H1 (cell line): ENCODE measurements around the gene HNRNPU. TPM values are rescaled to one million over a fixed set of nuclear protein-coding genes. Genes with fewer than 3 reads are reported as not detected.

Experiments used
- CTCF ChIA-PET: fragments of 300-600 bp; sonication (Branson Sonifier 250); formaldehyde crosslinking; loops from one replicate; lab custom pipeline; 2021; ENCODE audit not compliant: partially characterized antibody; lab: Charles Lee
- POLR2A ChIA-PET: fragments of 300-600 bp; sonication (Branson Sonifier 250); formaldehyde crosslinking; loops from one replicate; lab custom pipeline; 2021; ENCODE audit warnings: inconsistent platforms; ENCODE audit not compliant: partially characterized antibody; lab: Charles Lee
- DNase-seq, 2 experiments: peaks; one replicate each; pipeline versions ENCODE4 v3.0.0 to v3.0.0-alpha.2; 2010 to 2022; ENCODE audit warnings: low spot score in 2 of 2, low read depth in 1 of 2, mixed read lengths in 1 of 2
- FAIRE-seq: peaks from 2 replicates; lab custom pipeline; 2011; peaks lifted over from hg19 to GRCh38; lab: Jason Lieb, UNC
- H2AFZ ChIP-seq: 2 replicates; pipeline ENCODE4 v1.8.1; 2012; ENCODE audit warnings: low read length, inconsistent platforms
- H2AK5ac ChIP-seq: 2 replicates; pipeline ENCODE4 v1.6.1; 2013; ENCODE audit warnings: low read depth, low read length
- H2BK120ac ChIP-seq: replicated peaks from 2 replicates; pipeline ENCODE3; 2013; ENCODE audit warnings: low read depth, low read length, inconsistent platforms
- H2BK12ac ChIP-seq: 2 replicates; pipeline ENCODE4 v1.6.1; 2013; ENCODE audit warnings: low read depth, low read length
- H2BK15ac ChIP-seq: 2 replicates; pipeline ENCODE4 v1.6.1; 2013; ENCODE audit warnings: low read length
- H2BK20ac ChIP-seq: 2 replicates; pipeline ENCODE4 v1.6.1; 2013; ENCODE audit warnings: low read length
- H2BK5ac ChIP-seq: 2 replicates; pipeline ENCODE4 v1.6.1; 2013; ENCODE audit warnings: low read depth, low read length
- H3K14ac ChIP-seq: 2 replicates; pipeline ENCODE4 v1.6.1; 2013; ENCODE audit warnings: inconsistent platforms; ENCODE audit not compliant: insufficient read length
- H3K18ac ChIP-seq: 2 replicates; pipeline ENCODE4 v1.6.1; 2013; ENCODE audit warnings: low read length; ENCODE audit errors: extremely low read depth
- H3K23ac ChIP-seq: 2 replicates; pipeline ENCODE4 v1.6.1; 2013; ENCODE audit warnings: inconsistent platforms; ENCODE audit not compliant: insufficient read length
- H3K23me2 ChIP-seq: 2 replicates; pipeline ENCODE4 v1.6.1; 2013; ENCODE audit warnings: low read depth, low read length
- H3K27ac ChIP-seq: 2 replicates; pipeline ENCODE4 v1.6.1; 2011; ENCODE audit warnings: low read depth, low read length, inconsistent platforms
- H3K27me3 ChIP-seq, 4 experiments: replicated peaks in 1 of 4; 1 replicate in 1 of 4; 2 replicates in 3 of 4; pipeline versions ENCODE4 v1.6.1 to v1.8.1; 2011 to 2013; ENCODE audit warnings: low read length in 3 of 4, mild to moderate bottlenecking in 3 of 4, inconsistent platforms in 2 of 4, mixed read lengths in 2 of 4, moderate library complexity in 1 of 4; ENCODE audit not compliant: control insufficient read depth in 3 of 4, insufficient read depth in 3 of 4; ENCODE audit errors: extremely low read depth in 1 of 4
- H3K36me3 ChIP-seq, 4 experiments: 2 replicates each; pipeline versions ENCODE4 v1.6.1 to v1.8.1; 2011 to 2013; ENCODE audit warnings: mild to moderate bottlenecking in 4 of 4, low read length in 3 of 4, moderate library complexity in 2 of 4, control low read depth in 1 of 4, inconsistent platforms in 1 of 4; ENCODE audit not compliant: insufficient read depth in 4 of 4, control insufficient read depth in 2 of 4
- H3K4ac ChIP-seq: replicated peaks from 2 replicates; pipeline ENCODE3; 2013; ENCODE audit warnings: low read length, low read depth, mixed read lengths, inconsistent platforms; ENCODE audit not compliant: insufficient read length
- H3K4me1 ChIP-seq, 4 experiments: replicated peaks in 1 of 4; 1 replicate in 1 of 4; 2 replicates in 3 of 4; pipeline versions ENCODE4 v1.6.1 to v1.8.1; 2011 to 2013; ENCODE audit warnings: low read length in 3 of 4, inconsistent platforms in 2 of 4, mixed read lengths in 1 of 4; ENCODE audit not compliant: insufficient read depth in 4 of 4, control insufficient read depth in 3 of 4
- H3K4me2 ChIP-seq, 2 experiments: 2 replicates each; pipeline versions ENCODE4 v1.6.1 to v1.8.1; 2011 to 2013; ENCODE audit warnings: low read depth in 2 of 2, low read length in 2 of 2, control low read depth in 1 of 2, inconsistent platforms in 1 of 2, mild to moderate bottlenecking in 1 of 2; ENCODE audit not compliant: insufficient read depth in 1 of 2
- H3K4me3 ChIP-seq, 4 experiments: fragments of 200-600, 300-600 bp in 1 of 4; sonication (generic), shearing (Covaris generic), sonication (Bioruptor Twin) in 1 of 4; 2 replicates each; pipeline versions ENCODE4 v1.5.1 to v1.8.1; 2011 to 2016; ENCODE audit warnings: low read length in 4 of 4, low read depth in 3 of 4, control low read depth in 2 of 4, inconsistent platforms in 2 of 4, mild to moderate bottlenecking in 2 of 4, mixed read lengths in 1 of 4, moderate library complexity in 1 of 4; ENCODE audit not compliant: insufficient read depth in 2 of 4; ENCODE audit errors: extremely low read depth in 1 of 4
- H3K56ac ChIP-seq: replicated peaks from 2 replicates; pipeline ENCODE3; 2013; ENCODE audit warnings: low read depth, mild to moderate bottlenecking, mixed read lengths, low read length, inconsistent platforms; ENCODE audit not compliant: insufficient read length
- H3K79me1 ChIP-seq: 2 replicates; pipeline ENCODE4 v1.6.1; 2013; ENCODE audit warnings: low read depth, low read length, control low read depth
- H3K79me2 ChIP-seq, 2 experiments: 2 replicates each; pipeline versions ENCODE4 v1.6.1 to v1.8.1; 2012 to 2013; ENCODE audit warnings: low read length in 2 of 2, mild to moderate bottlenecking in 2 of 2, inconsistent platforms in 1 of 2; ENCODE audit not compliant: insufficient read depth in 2 of 2, control insufficient read depth in 1 of 2
- H3K9ac ChIP-seq, 4 experiments: replicated peaks in 1 of 4; 1 replicate in 1 of 4; 2 replicates in 3 of 4; pipeline versions ENCODE4 v1.6.1 to v1.8.1; 2011 to 2013; ENCODE audit warnings: low read depth in 3 of 4, low read length in 3 of 4, control low read depth in 2 of 4, mild to moderate bottlenecking in 2 of 4, moderate library complexity in 2 of 4, inconsistent platforms in 1 of 4; ENCODE audit errors: extremely low read depth in 1 of 4
- H3K9me3 ChIP-seq, 2 experiments: 2 replicates each; pipeline versions ENCODE4 v1.6.1 to v1.8.1; 2012 to 2013; ENCODE audit warnings: mild to moderate bottlenecking in 2 of 2, moderate library complexity in 2 of 2, control low read depth in 1 of 2, inconsistent platforms in 1 of 2, low read depth in 1 of 2, low read length in 1 of 2, mixed read lengths in 1 of 2; ENCODE audit not compliant: insufficient read depth in 2 of 2
- H4K20me1 ChIP-seq, 2 experiments: replicated peaks in 1 of 2; 2 replicates each; pipeline versions ENCODE3 to v1.8.1; 2011 to 2013; ENCODE audit warnings: inconsistent platforms in 2 of 2, low read length in 2 of 2, mild to moderate bottlenecking in 1 of 2; ENCODE audit not compliant: insufficient read depth in 2 of 2, control insufficient read depth in 1 of 2
- H4K5ac ChIP-seq: 2 replicates; pipeline ENCODE4 v1.6.1; 2013; ENCODE audit warnings: low read length, low read depth, mixed read lengths, inconsistent platforms; ENCODE audit not compliant: insufficient read length
- H4K8ac ChIP-seq: 2 replicates; pipeline ENCODE4 v1.8.0; 2013; ENCODE audit warnings: mild to moderate bottlenecking, moderate library complexity, low read length, inconsistent platforms; ENCODE audit not compliant: insufficient read depth; ENCODE audit errors: extremely low read depth
- H4K91ac ChIP-seq: replicated peaks from 2 replicates; pipeline ENCODE3; 2013; ENCODE audit warnings: low read length, mixed read lengths, inconsistent platforms; ENCODE audit not compliant: insufficient read length
- POLR2A ChIP-seq, 2 experiments: IDR thresholded peaks; 1 replicate in 1 of 2; 2 replicates in 1 of 2; pipeline ENCODE4 v1.6.1; 2011; ENCODE audit warnings: low read depth in 2 of 2, low read length in 2 of 2, mild to moderate bottlenecking in 2 of 2; ENCODE audit errors: control extremely low read depth in 1 of 2
- POLR2AphosphoS5 ChIP-seq: IDR thresholded peaks from 2 replicates; pipeline ENCODE4 v1.6.1; 2011; ENCODE audit warnings: low read depth, low read length
- SP4 ChIP-seq: IDR thresholded peaks from 2 replicates; pipeline ENCODE4 v1.6.1; 2012; ENCODE audit warnings: low read length, inconsistent platforms
- TAF7 ChIP-seq: optimal IDR thresholded peaks from 2 replicates; pipeline ENCODE3; 2011; ENCODE audit warnings: low read depth, mild to moderate bottlenecking, inconsistent platforms, low read length, moderate library complexity, borderline replicate concordance
- WGBS, 2 experiments: shearing (Covaris generic) in 1 of 2; methylation state at CpG; one replicate each; pipeline versions ENCODE4 v1.1.6 to v1.1.7; 2013 to 2015; ENCODE audit warnings: low lambda C conversion rate in 2 of 2, mixed read lengths in 2 of 2, inconsistent platforms in 1 of 2, low coverage in 1 of 2, missing lambda C conversion rate in 1 of 2; ENCODE audit not compliant: insufficient replicate concordance in 2 of 2, insufficient coverage in 1 of 2, insufficient read length in 1 of 2; ENCODE audit errors: extremely low coverage in 1 of 2, missing lambda C conversion rate in 1 of 2; 5-methylcytosine and 5-hydroxymethylcytosine counted together
- polyA plus RNA-seq, 7 experiments: library from polyadenylated mRNA; depleted of rRNA in 3 of 7; stranded (reverse) in 5 of 7; unstranded in 2 of 7; fragments of >200 nt in 5 of 7; fragments of 200-250 nt in 2 of 7; gene quantifications; 1 replicate in 5 of 7; 2 replicates in 1 of 7; 4 replicates in 1 of 7; pipeline versions ENCODE4 v1.2.1 to v1.2.3, GENCODE V29; 2011 to 2013; ENCODE audit warnings: missing spikeins in 2 of 7, mixed read lengths in 2 of 7
- total RNA-seq: library from RNA; stranded (reverse); fragmentation: NEBNext Ultra II Directional; extraction: Animal tissue kit (Norgen Biotek cat#: 25700); gene quantifications from 2 replicates; pipeline ENCODE4 v1.2.1, GENCODE V29; 2021
- TF ChIP-seq, protein P1 (sequence below), 3 experiments: IDR thresholded peaks; 1 replicate in 2 of 3; 2 replicates in 1 of 3; pipeline versions ENCODE4 v1.5.1 to v1.6.1; 2011; ENCODE audit warnings: low read length in 3 of 3, mild to moderate bottlenecking in 3 of 3, inconsistent platforms in 2 of 3, low read depth in 1 of 3, moderate library complexity in 1 of 3; ENCODE audit not compliant: insufficient read depth in 1 of 3; ENCODE audit errors: control extremely low read depth in 1 of 3

HNRNPU gene
- total and polyA plus RNA-seq, 2 of the 8 experiments (the other 6 are each of a cell fraction or from before 2014, with no cell fraction given) = 95.6 to 606 TPM

DNA sequence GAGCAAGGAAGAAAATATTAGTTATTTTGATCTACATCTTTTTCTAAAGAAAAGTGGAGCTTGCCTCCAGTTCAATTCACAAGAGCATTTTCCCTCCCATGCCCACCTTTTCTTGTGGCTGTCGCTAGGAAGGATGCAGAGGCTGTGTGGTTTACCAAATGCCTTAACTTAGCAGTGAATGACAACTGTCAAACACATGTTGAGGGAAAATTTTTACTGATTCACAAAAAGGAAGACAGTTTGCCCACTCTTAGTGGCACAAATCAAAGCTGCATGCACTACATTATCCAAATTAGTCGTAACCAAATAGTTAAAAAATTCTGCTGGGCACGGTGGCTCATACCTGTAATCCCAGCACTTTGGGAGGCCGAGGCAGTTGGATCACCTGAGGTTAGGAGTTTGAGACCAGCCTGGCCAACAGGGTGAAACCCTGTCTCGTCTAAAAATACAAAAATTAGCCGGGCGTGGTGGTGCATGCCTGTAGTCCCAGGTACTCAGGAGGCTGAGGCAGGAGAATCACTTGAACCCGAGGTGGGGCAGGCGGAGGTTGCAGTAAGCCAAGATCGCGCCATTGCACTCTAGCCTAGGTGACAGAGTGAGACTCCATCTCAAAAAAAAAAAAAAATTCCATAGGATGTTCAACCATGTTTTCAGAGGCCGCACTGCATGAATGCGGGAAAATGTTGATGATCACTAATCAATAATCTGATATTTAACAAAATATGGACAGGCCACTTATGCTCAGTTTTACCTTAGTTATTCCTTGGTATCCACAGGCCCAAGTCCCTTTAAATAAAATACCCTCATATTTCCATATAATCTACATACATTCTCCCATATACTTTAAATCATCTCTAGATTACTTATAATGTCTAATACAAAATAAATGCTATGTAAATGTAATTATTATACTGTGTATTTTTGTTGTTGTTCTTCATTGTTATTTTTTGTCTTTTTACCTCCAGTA lies 19.9 kb downstream of the HNRNPU start:
- Histone ChIP-seq H3K18ac (no peak overlapping the region), H2BK120ac (no peak overlapping the region), H3K14ac (no peak overlapping the region), H3K56ac (no peak overlapping the region), H4K5ac (no peak overlapping the region), H3K79me2 (peaks cover 0 to 11% of the 10 kb centered on the region in 2 experiments; a peak in 2 of 4 replicates), H3K23ac (no peak overlapping the region), H3K27me3 (no peaks in the 10 kb centered on the region), H3K9me3 (no peaks in the 10 kb centered on the region), H3K4me2 (no peak overlapping the region), H3K23me2 (no peaks in the 10 kb centered on the region), H3K9ac (no peak overlapping the region; a peak in 1 of 7 replicates), H2BK12ac (no peak overlapping the region), H3K27ac (no peak overlapping the region), H3K4ac (no peak overlapping the region), H2BK5ac (no peak overlapping the region), H3K36me3 (peaks cover 8 to 97% (median 52%) of the 10 kb centered on the region in 4 experiments), H4K20me1 (peaks cover 7 to 9% of the 10 kb centered on the region in 2 experiments), H3K4me1 (no peaks in the 10 kb centered on the region), H2AFZ (no peak overlapping the region), H2BK15ac (no peak overlapping the region), H4K91ac (no peak overlapping the region), H3K4me3 (no peak overlapping the region), H4K8ac (no peak overlapping the region), H3K79me1 (no peaks in the 10 kb centered on the region), H2AK5ac (no peak overlapping the region), H2BK20ac (no peak overlapping the region)
- ChIA-PET POLR2A (interaction anchor here (0.8 to 29.6 kb wide), 10 partner anchors 9 to 212 kb away, joined by 3 to 677 read pairs (median 4); partner anchors contain the start of genes COX20 and HNRNPU), CTCF (interaction anchor here (0.6 to 1.2 kb wide), 3 partner anchors 24 to 198 kb away, joined by 3 to 4 read pairs (median 3); no protein-coding TSS in a partner anchor)
- FAIRE-seq (no peak), DNase-seq (no peak)
- WGBS, 2 experiments = 90% methylated on average over 13 of the region's 13 CpGs; no CpG with 5 or more reads in 1 of the 2 experiments
- TF ChIP-seq SP4 (no peak), POLR2AphosphoS5 (0 out of 2 replicates have a peak, but pooled peaks have one; percentile 7), TAF7 (no peak), POLR2A (IDR thresholded peaks at IDR 0.05; ENCODE audit: control extremely low read depth in 1 of 2, low read depth in 2 of 2, low read length in 2 of 2) (peak in 1 of 2 experiments; percentile 55; a peak in 1 of 3 replicates)
- TF ChIP-seq, protein P1, sequence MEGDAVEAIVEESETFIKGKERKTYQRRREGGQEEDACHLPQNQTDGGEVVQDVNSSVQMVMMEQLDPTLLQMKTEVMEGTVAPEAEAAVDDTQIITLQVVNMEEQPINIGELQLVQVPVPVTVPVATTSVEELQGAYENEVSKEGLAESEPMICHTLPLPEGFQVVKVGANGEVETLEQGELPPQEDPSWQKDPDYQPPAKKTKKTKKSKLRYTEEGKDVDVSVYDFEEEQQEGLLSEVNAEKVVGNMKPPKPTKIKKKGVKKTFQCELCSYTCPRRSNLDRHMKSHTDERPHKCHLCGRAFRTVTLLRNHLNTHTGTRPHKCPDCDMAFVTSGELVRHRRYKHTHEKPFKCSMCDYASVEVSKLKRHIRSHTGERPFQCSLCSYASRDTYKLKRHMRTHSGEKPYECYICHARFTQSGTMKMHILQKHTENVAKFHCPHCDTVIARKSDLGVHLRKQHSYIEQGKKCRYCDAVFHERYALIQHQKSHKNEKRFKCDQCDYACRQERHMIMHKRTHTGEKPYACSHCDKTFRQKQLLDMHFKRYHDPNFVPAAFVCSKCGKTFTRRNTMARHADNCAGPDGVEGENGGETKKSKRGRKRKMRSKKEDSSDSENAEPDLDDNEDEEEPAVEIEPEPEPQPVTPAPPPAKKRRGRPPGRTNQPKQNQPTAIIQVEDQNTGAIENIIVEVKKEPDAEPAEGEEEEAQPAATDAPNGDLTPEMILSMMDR (IDR thresholded peaks at IDR 0.05; ENCODE audit: control extremely low read depth in 1 of 3, insufficient read depth in 1 of 3, low read depth in 1 of 3, low read length in 3 of 3) = no peak
